Measurements from ENCODE around the gene IRF8. TPM values are rescaled to one million over a fixed set of nuclear protein-coding genes. Genes with fewer than 3 reads are reported as not detected.
A peak's percentile ranks its signal among the peaks of the same experiment; 100 is the strongest.
"Not testable (repeated sequence)": the region's sequence is repeated elsewhere in the genome, so short reads cannot be mapped to it uniquely, and the experiment has no call there.

Gene IRF8
- total RNA-seq, 2 donors from 2014 or later: 5.4 to 22.8 TPM

DNA sequence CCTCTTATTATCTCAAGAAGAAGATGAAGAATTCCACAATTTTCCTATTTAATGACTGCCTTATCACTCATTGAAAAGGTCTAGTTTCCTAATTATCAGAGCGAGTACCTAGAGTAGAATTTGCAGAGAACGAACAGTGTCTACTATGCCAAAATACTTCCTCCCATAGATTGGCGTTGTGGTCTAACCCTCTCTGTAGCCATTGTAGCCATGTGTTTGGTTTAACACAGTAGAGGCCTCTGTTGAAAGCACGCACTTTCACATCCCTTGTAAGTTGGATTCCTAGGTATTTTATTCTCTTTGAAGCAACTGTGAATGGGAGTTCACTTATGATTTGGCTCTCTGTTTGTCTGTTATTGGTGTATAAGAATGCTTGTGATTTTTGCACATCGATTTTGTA lies 24.9 kb upstream of the IRF8 start:
- not testable (repeated sequence) for H3K9me3 ChIP-seq (ENCODE audit: control insufficient read depth, low read length, poor library complexity, severe bottlenecking); H3K27ac Mint-ChIP-seq; H3K36me3 Mint-ChIP-seq (ENCODE audit: low read depth); H3K4me1 Mint-ChIP-seq; H3K4me3 Mint-ChIP-seq; DNase-seq; ATAC-seq
- peaks cover 47% of the 10 kb centered on the region for H3K27me3 Mint-ChIP-seq

DNA sequence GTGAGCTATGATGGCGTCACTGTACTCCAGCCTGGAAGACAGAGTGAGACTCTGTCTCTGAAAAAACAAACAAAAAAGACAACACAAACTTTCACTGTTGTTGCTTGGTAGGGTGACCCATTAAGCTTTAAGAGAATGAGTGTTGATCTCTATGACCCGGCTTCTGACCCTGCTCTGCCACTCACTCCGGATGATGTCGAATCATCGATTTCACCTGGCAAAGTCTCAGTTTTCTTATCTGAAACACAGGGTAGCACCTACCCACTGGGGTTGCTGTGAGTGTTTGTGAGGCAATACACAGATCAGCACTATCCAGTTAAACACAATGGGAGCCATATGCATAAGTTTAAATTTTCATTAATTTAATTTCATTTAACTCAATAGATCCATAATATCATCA lies 20.6 kb upstream of the IRF8 start:
- no peak overlapping the region for H3K27ac Mint-ChIP-seq
- H3K36me3 Mint-ChIP-seq (ENCODE audit: low read depth): peaks cover 2% of the 10 kb centered on the region
- DNase-seq: no peak
- no peak overlapping the region for H3K4me3 Mint-ChIP-seq
- no peak for ATAC-seq
- H3K9me3 ChIP-seq (ENCODE audit: control insufficient read depth, low read length, poor library complexity, severe bottlenecking): no peaks in the 10 kb centered on the region
- no peaks in the 10 kb centered on the region for H3K4me1 Mint-ChIP-seq
- H3K27me3 Mint-ChIP-seq: peaks cover 36% of the 10 kb centered on the region

DNA sequence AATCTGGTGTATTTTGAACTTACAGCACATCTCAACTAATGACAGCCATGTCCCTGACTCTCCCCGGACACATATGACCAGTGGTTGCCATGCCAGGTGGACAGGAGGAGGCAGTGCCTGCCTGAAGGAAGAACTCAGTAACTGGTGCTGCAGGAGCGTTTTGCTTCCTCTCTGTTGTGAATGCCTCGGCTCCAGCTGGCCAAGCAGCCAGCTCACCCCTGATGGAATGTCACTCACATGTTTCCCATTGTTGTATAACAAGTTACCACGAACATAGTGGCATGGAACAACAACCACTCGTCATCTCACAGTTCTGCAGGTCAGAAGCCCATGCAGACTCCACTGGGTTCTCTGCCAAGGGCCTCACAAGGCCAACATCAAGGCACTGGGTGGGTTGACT lies 20.1 kb upstream of the IRF8 start:
- Mint-ChIP-seq H3K27ac (no peak overlapping the region), H3K36me3 (ENCODE audit: low read depth) (peaks cover 3% of the 10 kb centered on the region), H3K4me3 (no peak overlapping the region), H3K27me3 (peaks cover 35% of the 10 kb centered on the region), H3K4me1 (peaks cover under 1% of the 10 kb centered on the region)
- ATAC-seq (no peak), DNase-seq (no peak)
- H3K9me3 ChIP-seq (ENCODE audit: control insufficient read depth, low read length, poor library complexity, severe bottlenecking): no peaks in the 10 kb centered on the region

DNA sequence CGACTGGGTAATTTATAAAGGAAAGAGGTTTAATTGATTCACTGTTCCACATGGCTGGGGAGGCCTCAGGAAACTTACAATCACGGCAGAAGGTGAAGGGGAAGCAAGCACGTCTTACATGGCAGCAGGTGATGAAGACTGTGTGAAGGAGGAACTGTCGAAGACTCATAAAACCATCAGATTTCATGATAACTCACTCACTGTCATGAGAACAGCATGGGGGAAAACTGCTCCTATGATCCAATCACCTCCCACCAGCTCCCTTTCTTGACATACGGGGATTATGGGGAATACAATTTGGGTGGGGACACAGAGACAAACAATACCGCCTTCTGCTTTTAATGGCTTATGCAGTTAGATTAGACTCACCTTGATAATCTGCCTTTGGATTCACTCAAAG lies 19.4 kb upstream of the IRF8 start:
- no peaks in the 10 kb centered on the region for H3K9me3 ChIP-seq (ENCODE audit: control insufficient read depth, low read length, poor library complexity, severe bottlenecking)
- H3K36me3 Mint-ChIP-seq (ENCODE audit: low read depth): peaks cover 3% of the 10 kb centered on the region
- H3K4me3 Mint-ChIP-seq: no peak overlapping the region
- H3K4me1 Mint-ChIP-seq: peaks cover 2% of the 10 kb centered on the region
- no peak for DNase-seq
- no peak for ATAC-seq
- H3K27ac Mint-ChIP-seq: no peak overlapping the region
- peaks cover 36% of the 10 kb centered on the region for H3K27me3 Mint-ChIP-seq

DNA sequence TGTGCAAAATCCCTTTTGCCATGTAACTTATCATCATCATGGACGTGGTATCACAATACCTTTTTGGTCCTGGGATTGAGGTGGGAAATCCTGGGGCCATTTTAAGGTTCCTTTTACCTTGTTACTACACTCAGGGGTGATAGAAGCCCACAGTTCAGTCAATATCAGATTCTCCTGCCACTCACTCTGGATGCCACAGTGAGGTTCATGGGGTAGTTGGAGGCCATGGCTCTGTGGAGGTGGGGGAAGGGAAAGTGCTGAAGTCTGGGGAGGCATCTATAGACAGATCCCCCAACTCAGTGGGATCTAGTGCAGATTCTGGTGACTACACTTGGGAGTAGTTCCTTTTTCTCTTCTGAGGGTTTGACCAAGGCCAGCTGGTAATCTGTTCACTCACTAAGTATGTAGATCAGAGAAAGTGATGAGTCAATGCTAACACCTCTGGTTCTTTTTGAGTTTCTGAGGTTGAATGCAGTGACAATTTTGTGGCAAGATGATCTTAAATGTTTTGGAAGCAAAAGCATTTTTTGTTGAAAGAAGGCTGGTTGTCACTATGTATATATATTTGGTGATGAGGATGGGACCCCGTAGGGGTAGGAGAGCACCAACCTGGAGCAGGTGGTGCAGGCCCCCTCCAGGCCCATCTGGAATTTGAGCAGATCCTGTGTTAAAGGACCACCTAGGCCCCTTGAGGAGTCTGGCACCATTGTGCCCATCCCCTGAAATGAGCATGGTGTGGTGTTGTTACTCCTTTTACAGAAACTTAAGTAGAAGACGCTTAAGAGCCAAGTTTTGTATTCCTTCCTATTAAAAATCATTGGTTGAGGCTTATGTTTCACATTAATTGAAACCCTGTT lies 18.8 kb upstream of the IRF8 start:
- peaks cover 35% of the 10 kb centered on the region for H3K27me3 Mint-ChIP-seq
- no peaks in the 10 kb centered on the region for H3K9me3 ChIP-seq (ENCODE audit: control insufficient read depth, low read length, poor library complexity, severe bottlenecking)
- H3K4me3 Mint-ChIP-seq: no peak overlapping the region
- DNase-seq (no peak), ATAC-seq (no peak)
- H3K4me1 Mint-ChIP-seq: peaks cover 2% of the 10 kb centered on the region
- no peak overlapping the region for H3K27ac Mint-ChIP-seq
- peaks cover 3% of the 10 kb centered on the region for H3K36me3 Mint-ChIP-seq (ENCODE audit: low read depth)

DNA sequence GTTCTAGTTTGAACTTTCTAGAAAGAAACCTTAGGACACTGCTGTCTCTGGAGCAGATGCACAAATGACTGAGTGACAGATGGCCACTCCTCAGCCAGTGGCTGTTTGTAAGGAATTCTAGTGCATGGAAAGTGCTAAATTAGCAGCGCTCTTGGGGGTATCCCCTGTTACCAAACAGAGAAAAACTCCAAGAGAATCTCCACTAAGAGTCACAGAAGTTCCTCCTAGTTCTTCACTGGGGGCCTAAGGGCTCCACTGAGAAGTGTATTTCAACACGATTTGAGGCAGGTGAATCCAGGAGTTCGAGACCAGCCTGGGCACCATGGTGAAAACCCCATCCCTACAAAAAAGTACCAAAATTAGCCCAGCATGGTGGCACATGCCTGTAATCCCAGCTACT lies 18.1 kb upstream of the IRF8 start:
- no peak for DNase-seq
- Mint-ChIP-seq H3K27me3 (peaks cover 35% of the 10 kb centered on the region), H3K27ac (no peak overlapping the region), H3K36me3 (ENCODE audit: low read depth) (peaks cover 3% of the 10 kb centered on the region), H3K4me3 (no peak overlapping the region), H3K4me1 (peaks cover 2% of the 10 kb centered on the region)
- H3K9me3 ChIP-seq (ENCODE audit: control insufficient read depth, low read length, poor library complexity, severe bottlenecking): no peaks in the 10 kb centered on the region
- ATAC-seq: no peak

DNA sequence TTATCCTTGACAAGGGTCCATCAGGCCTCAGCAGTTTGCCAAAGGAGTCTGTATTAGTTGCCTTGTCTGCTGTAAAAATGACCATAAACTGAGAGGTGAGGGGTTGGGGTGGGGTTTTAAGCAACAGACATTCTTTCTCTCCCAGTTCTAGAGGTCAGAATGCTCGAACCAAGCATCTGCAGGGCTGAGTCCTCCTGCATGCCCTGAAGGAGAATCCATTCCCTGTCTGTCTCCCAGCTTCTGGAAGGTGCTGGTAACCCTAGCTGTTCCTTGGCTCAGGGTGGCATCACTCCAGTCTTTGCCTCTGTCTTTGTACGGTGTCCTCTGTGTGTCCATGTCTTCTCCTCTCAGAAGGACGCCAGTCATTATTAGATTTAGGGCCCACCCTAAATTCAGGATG lies 17.5 kb upstream of the IRF8 start:
- H3K27me3 Mint-ChIP-seq: peaks cover 29% of the 10 kb centered on the region
- no peak overlapping the region for H3K4me3 Mint-ChIP-seq
- ATAC-seq: no peak
- H3K9me3 ChIP-seq (ENCODE audit: control insufficient read depth, low read length, poor library complexity, severe bottlenecking): no peaks in the 10 kb centered on the region
- peaks cover 2% of the 10 kb centered on the region for H3K4me1 Mint-ChIP-seq
- no peak for DNase-seq
- peaks cover 3% of the 10 kb centered on the region for H3K36me3 Mint-ChIP-seq (ENCODE audit: low read depth)
- H3K27ac Mint-ChIP-seq: no peak overlapping the region

DNA sequence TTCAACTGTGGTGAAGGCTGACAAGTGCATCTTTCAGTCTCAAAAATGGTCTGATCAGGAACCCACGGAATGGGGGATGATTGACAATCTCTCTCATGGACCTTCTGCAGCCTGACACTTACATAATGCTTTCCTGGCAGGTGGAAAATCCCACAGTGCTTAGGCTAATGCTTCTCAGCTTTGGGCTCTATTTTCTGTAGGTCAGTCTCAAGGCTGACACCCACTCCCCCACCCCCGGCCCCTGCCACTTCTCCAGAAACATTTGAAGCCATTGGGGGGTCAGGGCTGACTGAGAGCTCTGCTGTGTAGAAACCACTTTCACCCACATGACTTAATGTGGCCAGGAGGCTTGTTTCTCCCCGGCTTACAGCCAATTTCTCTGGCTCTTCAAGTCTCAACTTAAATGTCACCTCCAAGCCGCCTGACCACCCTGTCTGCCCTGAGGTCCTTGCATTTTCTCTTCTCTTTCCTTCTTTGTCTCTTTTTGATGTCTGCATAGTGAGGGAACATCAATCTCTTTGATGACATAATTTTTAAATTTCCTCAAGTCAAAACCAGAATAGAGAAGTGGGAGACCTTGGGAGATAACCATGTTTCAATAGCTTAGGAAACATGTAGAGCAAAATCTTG lies 16.7 kb upstream of the IRF8 start:
- H3K27me3 Mint-ChIP-seq: peaks cover 33% of the 10 kb centered on the region
- peaks cover 3% of the 10 kb centered on the region for H3K36me3 Mint-ChIP-seq (ENCODE audit: low read depth)
- no peak for DNase-seq
- no peak overlapping the region for H3K4me3 Mint-ChIP-seq
- H3K9me3 ChIP-seq (ENCODE audit: control insufficient read depth, low read length, poor library complexity, severe bottlenecking): no peaks in the 10 kb centered on the region
- no peak for ATAC-seq
- H3K27ac Mint-ChIP-seq: no peak overlapping the region
- peaks cover 2% of the 10 kb centered on the region for H3K4me1 Mint-ChIP-seq

DNA sequence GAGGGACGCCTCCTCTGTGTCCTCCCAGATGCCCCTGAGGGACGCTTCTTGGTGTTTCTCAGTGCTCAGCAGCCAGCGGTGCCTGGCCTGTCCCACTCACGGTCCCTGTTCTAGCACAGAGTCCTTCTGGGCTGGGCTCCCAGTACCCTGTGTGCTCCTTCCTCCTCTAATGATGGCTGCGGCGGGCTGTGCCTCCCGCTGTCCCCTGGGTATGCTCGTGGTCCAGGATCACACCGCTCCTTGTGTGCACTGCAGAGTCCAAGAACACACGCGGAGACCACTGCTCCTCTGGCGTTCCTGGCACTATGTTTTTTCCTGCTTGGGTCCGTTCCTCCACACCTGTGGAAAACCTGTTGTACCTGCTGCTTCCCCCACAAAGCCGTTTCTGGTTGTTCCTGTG lies 15.1 kb upstream of the IRF8 start:
- Mint-ChIP-seq H3K4me3 (no peak overlapping the region), H3K27ac (no peak overlapping the region), H3K4me1 (peaks cover 4% of the 10 kb centered on the region), H3K27me3 (peaks cover 41% of the 10 kb centered on the region), H3K36me3 (ENCODE audit: low read depth) (peaks cover 3% of the 10 kb centered on the region)
- ATAC-seq (no peak), DNase-seq (no peak)
- H3K9me3 ChIP-seq (ENCODE audit: control insufficient read depth, low read length, poor library complexity, severe bottlenecking): no peaks in the 10 kb centered on the region

DNA sequence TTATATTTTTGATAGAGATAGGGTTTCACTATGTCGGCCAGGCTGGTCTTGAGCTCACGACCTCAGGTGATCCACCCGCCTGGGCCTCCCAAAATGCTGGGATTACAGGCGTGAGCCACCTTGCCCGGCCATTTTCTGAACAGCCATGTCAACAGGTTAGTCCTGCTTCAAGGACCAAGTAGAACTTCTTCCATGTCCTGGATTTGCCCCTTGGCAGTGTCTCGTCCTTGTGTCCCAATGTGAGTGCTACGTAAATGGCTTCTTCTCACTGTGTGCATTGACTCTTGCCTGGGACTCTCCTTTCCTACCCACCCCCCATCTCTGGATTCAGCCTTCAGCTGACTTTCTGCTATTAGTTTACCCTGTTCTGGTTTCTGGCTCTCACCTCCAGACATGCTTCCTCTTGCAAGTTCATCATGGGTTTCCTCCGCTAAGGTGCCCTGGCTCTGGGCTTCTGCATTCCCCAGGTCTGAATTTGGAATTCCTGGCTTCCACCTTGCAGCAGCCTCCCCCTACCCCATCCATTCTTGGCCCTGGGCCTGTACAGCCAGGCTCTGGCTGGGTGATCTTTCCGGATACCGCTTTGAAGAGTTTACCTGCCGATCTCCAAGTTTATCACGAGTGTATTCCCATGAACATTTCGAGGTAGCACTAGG lies 14.0 kb upstream of the IRF8 start:
- H3K4me1 Mint-ChIP-seq: peaks cover 9% of the 10 kb centered on the region
- H3K27ac Mint-ChIP-seq: no peak overlapping the region
- peaks cover 3% of the 10 kb centered on the region for H3K36me3 Mint-ChIP-seq (ENCODE audit: low read depth)
- no peak overlapping the region for H3K4me3 Mint-ChIP-seq
- no peak for DNase-seq
- no peak for ATAC-seq
- H3K9me3 ChIP-seq (ENCODE audit: control insufficient read depth, low read length, poor library complexity, severe bottlenecking): no peaks in the 10 kb centered on the region
- peaks cover 51% of the 10 kb centered on the region for H3K27me3 Mint-ChIP-seq

DNA sequence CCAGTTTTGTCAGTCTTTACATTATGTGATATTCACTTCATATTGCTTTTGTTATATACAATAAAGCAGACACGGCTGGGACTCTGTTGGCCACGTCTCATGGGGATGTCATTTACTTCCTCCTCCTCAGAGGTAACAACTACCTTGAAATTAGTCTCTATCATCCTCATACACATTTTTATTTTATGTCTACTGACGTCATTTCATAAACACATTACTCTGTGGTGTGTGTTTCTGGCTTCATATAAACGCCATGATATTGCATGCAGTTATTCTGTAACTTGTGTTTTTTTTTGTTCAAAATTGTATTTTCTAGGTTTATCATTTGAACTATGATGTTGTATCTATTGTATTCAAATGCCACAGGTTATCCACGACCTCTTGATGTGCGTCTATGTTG lies 13.4 kb upstream of the IRF8 start:
- peaks cover 51% of the 10 kb centered on the region for H3K27me3 Mint-ChIP-seq
- no peak for DNase-seq
- ATAC-seq: no peak
- H3K9me3 ChIP-seq (ENCODE audit: control insufficient read depth, low read length, poor library complexity, severe bottlenecking): no peaks in the 10 kb centered on the region
- peaks cover 3% of the 10 kb centered on the region for H3K36me3 Mint-ChIP-seq (ENCODE audit: low read depth)
- H3K4me1 Mint-ChIP-seq: peaks cover 9% of the 10 kb centered on the region
- H3K4me3 Mint-ChIP-seq: no peak overlapping the region
- H3K27ac Mint-ChIP-seq: no peak overlapping the region

DNA sequence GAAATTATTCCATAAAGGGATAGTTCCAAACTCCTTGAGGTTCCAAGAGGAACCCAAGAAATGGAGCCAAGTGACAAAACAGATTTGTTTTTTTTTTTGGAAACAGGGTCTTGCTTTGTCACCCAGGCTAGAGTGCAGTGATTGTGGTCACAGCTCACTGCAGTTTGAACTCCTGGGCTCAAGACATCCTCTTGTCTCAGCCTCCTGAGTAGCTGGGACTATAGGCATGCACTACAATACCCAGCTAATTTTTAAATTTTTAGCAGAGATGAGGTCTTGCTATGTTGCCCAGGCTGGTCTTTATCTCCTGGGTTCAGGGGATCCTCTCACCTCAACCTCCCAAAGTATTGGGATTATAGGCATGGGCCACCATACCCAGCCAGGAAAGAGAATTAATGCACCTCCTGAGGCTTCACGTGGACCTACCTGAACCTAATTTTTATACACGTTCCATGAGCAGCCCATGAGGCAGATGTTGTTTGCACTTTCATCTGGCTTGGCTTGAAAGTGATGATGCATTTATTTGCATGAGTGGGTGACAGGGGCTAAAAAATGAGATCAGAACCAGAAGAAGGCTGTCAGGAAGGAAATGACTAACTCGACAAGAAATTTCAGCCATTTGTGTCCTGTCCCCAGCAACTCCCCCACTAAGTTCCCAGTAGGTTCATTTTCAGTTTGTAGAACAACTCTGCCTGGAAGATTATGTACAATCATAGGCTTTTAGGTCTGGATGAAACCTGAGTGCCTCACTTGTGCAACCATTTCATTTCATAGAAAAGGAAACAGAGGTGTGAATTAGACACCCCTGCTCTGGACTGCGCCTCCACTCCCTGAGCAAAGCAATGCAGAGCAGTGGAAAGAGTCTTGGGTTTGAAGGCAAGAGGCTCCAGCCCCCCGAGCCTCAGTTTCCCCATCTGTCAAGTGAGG lies 10.3 kb upstream of the IRF8 start:
- no peak overlapping the region for H3K27ac Mint-ChIP-seq
- no peak overlapping the region for H3K4me3 Mint-ChIP-seq
- no peaks in the 10 kb centered on the region for H3K9me3 ChIP-seq (ENCODE audit: control insufficient read depth, low read length, poor library complexity, severe bottlenecking)
- DNase-seq (no peak), ATAC-seq (peak; percentile 68)
- peaks cover 12% of the 10 kb centered on the region for H3K4me1 Mint-ChIP-seq
- peaks cover 2% of the 10 kb centered on the region for H3K36me3 Mint-ChIP-seq (ENCODE audit: low read depth)
- H3K27me3 Mint-ChIP-seq: peaks cover 45% of the 10 kb centered on the region

Measured in T-helper 17 cell (primary cell).